Thoracic aorta (tissue), 2 donors: ENCODE measurements around the gene FGFR3. TPM values are rescaled to one million over a fixed set of nuclear protein-coding genes. Genes with fewer than 3 reads are reported as not detected.

Source experiments
- ATAC-seq: fragments of 150-250 bp; one replicate; pipeline ENCODE4 v1.8.0; 2017; ENCODE audit warnings: low read depth; ENCODE audit not compliant: insufficient number of reproducible peaks, low FRiP score
- DNase-seq: peaks from one replicate; pipeline ENCODE4 v3.0.0-alpha.2; 2020; ENCODE audit warnings: low spot score
- H3K27ac ChIP-seq, 2 donors: fragments of 200-600 bp; sonication (generic); 1 replicate in 1 of 2; 2 replicates in 1 of 2; pipeline ENCODE4 v1.5.1; 2016; ENCODE audit warnings: mild to moderate bottlenecking in 2 of 2, moderate library complexity in 2 of 2
- H3K27me3 ChIP-seq: fragments of 200-600 bp; sonication (generic); replicated peaks from 2 replicates; pipeline ENCODE4 v1.6.0; 2016; ENCODE audit warnings: mild to moderate bottlenecking; ENCODE audit not compliant: insufficient read depth
- H3K36me3 ChIP-seq: fragments of 200-600 bp; sonication (generic); one replicate; pipeline ENCODE4 v1.5.1; 2016
- H3K4me1 ChIP-seq, 2 donors: fragments of 200-600 bp; sonication (generic); 1 replicate in 1 of 2; 2 replicates in 1 of 2; pipeline versions ENCODE4 v1.5.1 to v1.6.0; 2016; ENCODE audit warnings: low read depth in 2 of 2, mild to moderate bottlenecking in 1 of 2; ENCODE audit not compliant: control insufficient read depth in 1 of 2
- H3K4me3 ChIP-seq: fragments of 200-600 bp; sonication (generic); 2 replicates; pipeline ENCODE4 v1.5.1; 2016; ENCODE audit warnings: mild to moderate bottlenecking
- H3K9me3 ChIP-seq: fragments of 200-600 bp; sonication (generic); 2 replicates; pipeline ENCODE4 v1.5.1; 2016
- CTCF ChIP-seq: fragments of 200-600 bp; sonication (generic); IDR thresholded peaks from one replicate; pipeline ENCODE4 v1.5.1; 2019; ENCODE audit warnings: antibody characterized with exemption
- total RNA-seq, 2 donors: library from RNA; depleted of rRNA; stranded (reverse); fragments of >200 nt; gene quantifications; one replicate each; pipeline versions ENCODE4 v1.1.0 to v1.2.3, GENCODE V29; 2016

The FGFR3 gene
- total RNA-seq, 2 donors from 2014 or later = 0.68 to 1.4 TPM

- Histone ChIP-seq H3K36me3 (no peaks in the 10 kb centered on the region), H3K9me3 (no peaks in the 10 kb centered on the region), H3K27ac (no peak overlapping the region), H3K4me3 (peak overlapping the region; percentile 51), H3K4me1 (peaks cover 3 to 11% of the 10 kb centered on the region in 2 donors), H3K27me3 (no peaks in the 10 kb centered on the region)
- DNase-seq (no peak), ATAC-seq (no peak)
- TF ChIP-seq CTCF = no peak
Observed at GRCh38 chr4:1767061-1767769, 25.9 kb upstream of the FGFR3 start.

GRCh38 chr4:1767770-1768366 is 25.2 kb upstream of the FGFR3 start:
- no peaks in the 10 kb centered on the region for H3K27me3 ChIP-seq
- H3K4me1 ChIP-seq = peaks cover 3 to 11% of the 10 kb centered on the region in 2 donors
- H3K27ac ChIP-seq = no peak overlapping the region
- ATAC-seq (no peak), DNase-seq (no peak)
- no peak overlapping the region for H3K4me3 ChIP-seq
- TF ChIP-seq CTCF = no peak
- no peaks in the 10 kb centered on the region for H3K9me3 ChIP-seq
- no peaks in the 10 kb centered on the region for H3K36me3 ChIP-seq

GRCh38 chr4:1768367-1769034 is 24.6 kb upstream of the FGFR3 start:
- DNase-seq (no peak), ATAC-seq (no peak)
- TF ChIP-seq CTCF = no peak
- no peak overlapping the region for H3K4me3 ChIP-seq
- peaks cover 3 to 6% of the 10 kb centered on the region in 2 donors for H3K4me1 ChIP-seq
- H3K9me3 ChIP-seq = no peaks in the 10 kb centered on the region
- H3K27ac ChIP-seq = no peak overlapping the region
- H3K27me3 ChIP-seq = no peaks in the 10 kb centered on the region
- H3K36me3 ChIP-seq = no peaks in the 10 kb centered on the region

GRCh38 chr4:1769692-1770091 is 23.4 kb upstream of the FGFR3 start:
- Histone ChIP-seq H3K27me3 (no peaks in the 10 kb centered on the region), H3K9me3 (no peaks in the 10 kb centered on the region), H3K4me1 (no peaks in the 10 kb centered on the region), H3K27ac (no peak overlapping the region), H3K36me3 (no peaks in the 10 kb centered on the region), H3K4me3 (no peak overlapping the region)
- no peak for ATAC-seq
- no peak for DNase-seq
- no peak for TF ChIP-seq CTCF

GRCh38 chr4:1770245-1770644 is 22.8 kb upstream of the FGFR3 start:
- DNase-seq = no peak
- no peak for TF ChIP-seq CTCF
- H3K4me3 ChIP-seq = no peak overlapping the region
- no peaks in the 10 kb centered on the region for H3K36me3 ChIP-seq
- H3K9me3 ChIP-seq = no peaks in the 10 kb centered on the region
- no peak for ATAC-seq
- H3K27ac ChIP-seq = no peak overlapping the region
- no peaks in the 10 kb centered on the region for H3K27me3 ChIP-seq
- no peaks in the 10 kb centered on the region for H3K4me1 ChIP-seq
